H9 (cell line): Measurements from ENCODE around the gene CREG1. TPM values are rescaled to one million over a fixed set of nuclear protein-coding genes. Genes with fewer than 3 reads are reported as not detected.

Source experiments
- DNase-seq: peaks from one replicate; pipeline ENCODE4 v3.0.0-alpha.2; 2017
- H2AFZ ChIP-seq: one replicate; pipeline ENCODE4 v1.6.1; 2013; ENCODE audit warnings: mild to moderate bottlenecking, low read length, control low read depth, moderate library complexity
- H2AK5ac ChIP-seq: 2 replicates; pipeline ENCODE4 v1.6.1; 2013; ENCODE audit warnings: low read length, control low read depth, mixed read lengths; ENCODE audit not compliant: insufficient read length
- H2BK120ac ChIP-seq: one replicate; pipeline ENCODE4 v1.6.1; 2013; ENCODE audit warnings: low read depth, mild to moderate bottlenecking, low read length, control low read depth, inconsistent platforms; ENCODE audit not compliant: poor library complexity, severe bottlenecking
- H2BK12ac ChIP-seq: 2 replicates; pipeline ENCODE4 v1.6.1; 2013; ENCODE audit warnings: low read length, control low read depth, mixed read lengths, low read depth; ENCODE audit not compliant: insufficient read length
- H2BK15ac ChIP-seq: 2 replicates; pipeline ENCODE4 v1.6.1; 2013; ENCODE audit warnings: low read depth, low read length, control low read depth
- H2BK20ac ChIP-seq: one replicate; pipeline ENCODE4 v1.6.1; 2013; ENCODE audit warnings: low read depth, mild to moderate bottlenecking, low read length, control low read depth, inconsistent platforms; ENCODE audit not compliant: poor library complexity, severe bottlenecking
- H2BK5ac ChIP-seq: 2 replicates; pipeline ENCODE4 v1.6.1; 2013; ENCODE audit warnings: low read length, control low read depth, mixed read lengths; ENCODE audit not compliant: insufficient read length
- H3K14ac ChIP-seq: 2 replicates; pipeline ENCODE4 v1.6.1; 2013; ENCODE audit warnings: low read length, control low read depth; ENCODE audit not compliant: insufficient read depth
- H3K18ac ChIP-seq: 2 replicates; pipeline ENCODE4 v1.6.1; 2013; ENCODE audit warnings: low read depth, mild to moderate bottlenecking, mixed read lengths, low read length, control low read depth; ENCODE audit not compliant: insufficient read length
- H3K23ac ChIP-seq: 2 replicates; pipeline ENCODE4 v1.6.1; 2013; ENCODE audit warnings: low read length, control low read depth, mixed read lengths, low read depth; ENCODE audit not compliant: insufficient read length
- H3K23me2 ChIP-seq: 2 replicates; pipeline ENCODE4 v1.6.1; 2013; ENCODE audit warnings: low read depth, mild to moderate bottlenecking, mixed read lengths, low read length, control low read depth; ENCODE audit not compliant: insufficient read length, poor library complexity, severe bottlenecking
- H3K27ac ChIP-seq: 2 replicates; pipeline ENCODE4 v1.5.1; 2013; ENCODE audit warnings: low read length, control low read depth, mixed read lengths, low read depth; ENCODE audit not compliant: insufficient read length
- H3K27me3 ChIP-seq: 2 replicates; pipeline ENCODE4 v1.6.1; 2013; ENCODE audit warnings: low read length, control low read depth, inconsistent platforms; ENCODE audit not compliant: insufficient read depth
- H3K4ac ChIP-seq: 2 replicates; pipeline ENCODE4 v1.6.1; 2013; ENCODE audit warnings: low read depth, mild to moderate bottlenecking, control low read depth, inconsistent platforms, low read length, moderate library complexity
- H3K4me1 ChIP-seq: 2 replicates; pipeline ENCODE4 v1.6.1; 2013; ENCODE audit warnings: low read length, control low read depth, inconsistent platforms; ENCODE audit not compliant: insufficient read depth
- H3K4me2 ChIP-seq: 2 replicates; pipeline ENCODE4 v1.6.1; 2013; ENCODE audit warnings: low read length, control low read depth, mixed read lengths; ENCODE audit not compliant: insufficient read length, insufficient read depth
- H3K56ac ChIP-seq: 2 replicates; pipeline ENCODE4 v1.6.1; 2013; ENCODE audit warnings: low read depth, mild to moderate bottlenecking, mixed read lengths, low read length, control low read depth; ENCODE audit not compliant: insufficient read length
- H3K79me1 ChIP-seq: 2 replicates; pipeline ENCODE4 v1.6.1; 2013; ENCODE audit warnings: low read depth, mild to moderate bottlenecking, moderate library complexity, low read length, control low read depth, inconsistent platforms; ENCODE audit not compliant: insufficient read depth, poor library complexity, severe bottlenecking
- H3K79me2 ChIP-seq: 2 replicates; pipeline ENCODE4 v1.6.1; 2013; ENCODE audit warnings: low read length, control low read depth, inconsistent platforms; ENCODE audit not compliant: insufficient read depth
- H3K9ac ChIP-seq: 2 replicates; pipeline ENCODE4 v1.6.1; 2013; ENCODE audit warnings: low read length, control low read depth, mixed read lengths; ENCODE audit not compliant: insufficient read length; ENCODE audit errors: extremely low read depth
- H3K9me3 ChIP-seq: one replicate; pipeline ENCODE4 v1.6.1; 2013; ENCODE audit warnings: low read depth, low read length, inconsistent platforms; ENCODE audit not compliant: control insufficient read depth
- H3T11ph ChIP-seq: one replicate; pipeline ENCODE4 v1.6.1; 2013; ENCODE audit warnings: mild to moderate bottlenecking, low read length, control low read depth, inconsistent platforms
- H4K20me1 ChIP-seq: one replicate; pipeline ENCODE4 v1.6.1; 2013; ENCODE audit not compliant: control insufficient read depth, insufficient read length, insufficient read depth
- H4K5ac ChIP-seq: 2 replicates; pipeline ENCODE4 v1.6.1; 2013; ENCODE audit warnings: low read depth, mild to moderate bottlenecking, mixed read lengths, low read length, control low read depth; ENCODE audit not compliant: insufficient read length
- H4K8ac ChIP-seq: replicated peaks from 2 replicates; pipeline ENCODE4 v1.6.1; 2013; ENCODE audit warnings: low read length, control low read depth, mixed read lengths, low read depth; ENCODE audit not compliant: insufficient read length
- H4K91ac ChIP-seq: 2 replicates; pipeline ENCODE4 v1.6.1; 2013; ENCODE audit warnings: low read depth, mild to moderate bottlenecking, moderate library complexity, mixed read lengths, low read length, control low read depth; ENCODE audit not compliant: insufficient read length
- H3K27ac Mint-ChIP-seq, 3 experiments: 2 replicates in 2 of 3; 3 replicates in 1 of 3; pipeline ENCODE4 v1.8.0; 2020 to 2021; ENCODE audit warnings: mixed read lengths in 3 of 3, mild to moderate bottlenecking in 1 of 3, moderate library complexity in 1 of 3
- H3K27me3 Mint-ChIP-seq: 2 replicates; pipeline ENCODE4 v1.8.0; 2021; ENCODE audit warnings: low read depth, mild to moderate bottlenecking, moderate library complexity, mixed read lengths
- H3K36me3 Mint-ChIP-seq, 3 experiments: 2 replicates in 2 of 3; 3 replicates in 1 of 3; pipeline ENCODE4 v1.8.0; 2020 to 2021; ENCODE audit warnings: low read depth in 3 of 3, mixed read lengths in 3 of 3; ENCODE audit not compliant: insufficient read depth in 1 of 3
- H3K4me1 Mint-ChIP-seq, 2 experiments: 2 replicates each; pipeline ENCODE4 v1.8.0; 2020; ENCODE audit warnings: mixed read lengths in 2 of 2
- H3K4me3 Mint-ChIP-seq, 2 experiments: 2 replicates in 1 of 2; 3 replicates in 1 of 2; pipeline ENCODE4 v1.8.0; 2020 to 2021; ENCODE audit warnings: mild to moderate bottlenecking in 2 of 2, mixed read lengths in 2 of 2, moderate library complexity in 1 of 2
- H3K9me3 Mint-ChIP-seq, 2 experiments: 2 replicates in 1 of 2; 3 replicates in 1 of 2; pipeline ENCODE4 v1.8.0; 2020; ENCODE audit warnings: mild to moderate bottlenecking in 2 of 2, mixed read lengths in 2 of 2, moderate library complexity in 1 of 2
- WGBS: extraction: QIAGEN DNeasy Blood & Tissue Kit; methylation state at CpG from one replicate; pipeline ENCODE4 v1.1.7; 2013; ENCODE audit warnings: missing lambda C conversion rate, low lambda C conversion rate, mixed read lengths; ENCODE audit not compliant: insufficient read length; ENCODE audit errors: extremely low coverage; 5-methylcytosine and 5-hydroxymethylcytosine counted together
- total RNA-seq: library from RNA; stranded (reverse); gene quantifications from 2 replicates; pipeline ENCODE4 v1.2.1, GENCODE V29; 2021
- TF ChIP-seq, protein P1 (sequence below): fragments of 200-600 bp; sonication (generic); conservative IDR thresholded peaks from 3 replicates; pipeline ENCODE4 v1.8.0; 2021; ENCODE audit warnings: antibody characterized with exemption, mild to moderate bottlenecking

The CREG1 gene
- total RNA-seq, 1 experiment from 2014 or later: 19.8 TPM

GRCh38 chr1:167503626-167504466, 49.7 kb downstream of the CREG1 start:
- Mint-ChIP-seq H3K4me3 (no peak overlapping the region), H3K27ac (no peak overlapping the region), H3K36me3 (no peaks in the 10 kb centered on the region), H3K27me3 (peaks cover 14% of the 10 kb centered on the region), H3K9me3 (no peaks in the 10 kb centered on the region), H3K4me1 (peaks cover 30 to 34% of the 10 kb centered on the region in 2 experiments)
- Histone ChIP-seq H3K23ac (no peak overlapping the region), H2BK12ac (no peak overlapping the region), H2AFZ (no peak overlapping the region), H3K23me2 (no peaks in the 10 kb centered on the region), H4K20me1 (no peaks in the 10 kb centered on the region), H3K79me1 (no peaks in the 10 kb centered on the region), H3K14ac (no peak overlapping the region), H2BK20ac (no peak overlapping the region), H2BK5ac (no peak overlapping the region), H4K5ac (no peak overlapping the region), H3K4me2 (no peak overlapping the region), H3K18ac (no peak overlapping the region), H3K4ac (no peak overlapping the region), H3K79me2 (no peaks in the 10 kb centered on the region), H2BK15ac (no peak overlapping the region), H4K91ac (no peak overlapping the region), H2AK5ac (no peak overlapping the region), H3K56ac (no peak overlapping the region), H3K4me1 (peaks cover 11% of the 10 kb centered on the region; the same call in 1 of the 2 replicates), H3K9me3 (no peaks in the 10 kb centered on the region), H4K8ac (no peak overlapping the region), H3K9ac (no peak overlapping the region), H3T11ph (no peak overlapping the region), H2BK120ac (no peak overlapping the region), H3K27me3 (no peaks in the 10 kb centered on the region), H3K27ac (no peak overlapping the region)
- WGBS: no CpG with 5 or more reads among the region's 14 CpGs
- TF ChIP-seq, protein P1, sequence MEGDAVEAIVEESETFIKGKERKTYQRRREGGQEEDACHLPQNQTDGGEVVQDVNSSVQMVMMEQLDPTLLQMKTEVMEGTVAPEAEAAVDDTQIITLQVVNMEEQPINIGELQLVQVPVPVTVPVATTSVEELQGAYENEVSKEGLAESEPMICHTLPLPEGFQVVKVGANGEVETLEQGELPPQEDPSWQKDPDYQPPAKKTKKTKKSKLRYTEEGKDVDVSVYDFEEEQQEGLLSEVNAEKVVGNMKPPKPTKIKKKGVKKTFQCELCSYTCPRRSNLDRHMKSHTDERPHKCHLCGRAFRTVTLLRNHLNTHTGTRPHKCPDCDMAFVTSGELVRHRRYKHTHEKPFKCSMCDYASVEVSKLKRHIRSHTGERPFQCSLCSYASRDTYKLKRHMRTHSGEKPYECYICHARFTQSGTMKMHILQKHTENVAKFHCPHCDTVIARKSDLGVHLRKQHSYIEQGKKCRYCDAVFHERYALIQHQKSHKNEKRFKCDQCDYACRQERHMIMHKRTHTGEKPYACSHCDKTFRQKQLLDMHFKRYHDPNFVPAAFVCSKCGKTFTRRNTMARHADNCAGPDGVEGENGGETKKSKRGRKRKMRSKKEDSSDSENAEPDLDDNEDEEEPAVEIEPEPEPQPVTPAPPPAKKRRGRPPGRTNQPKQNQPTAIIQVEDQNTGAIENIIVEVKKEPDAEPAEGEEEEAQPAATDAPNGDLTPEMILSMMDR: no peak
- no peak for DNase-seq
